K562 (cell line): ENCODE measurements around the gene CPT1A. TPM values are rescaled to one million over a fixed set of nuclear protein-coding genes. Genes with fewer than 3 reads are reported as not detected.
A peak's percentile ranks its signal among the peaks of the same experiment; 100 is the strongest.

Experiments
- HOMEZ ChIP-seq: fragments of 250-450 bp; sonication (Bioruptor Pico); IDR thresholded peaks from 2 replicates; pipeline ENCODE4 v1.4.0; 2020; ENCODE audit warnings: mild to moderate bottlenecking, moderate library complexity
- MTA2 ChIP-seq: fragments of 450-650 bp; IDR thresholded peaks from 2 replicates; pipeline ENCODE4 v1.6.1; 2016; ENCODE audit warnings: low read depth
- SREBF2 ChIP-seq: sonication (generic); formaldehyde crosslinking; IDR thresholded peaks from 2 replicates; pipeline ENCODE4 v1.4.0; 2020; ENCODE audit warnings: mild to moderate bottlenecking, missing genetic modification reagents
- TEAD4 ChIP-seq, 2 experiments: sonication (generic) in 1 of 2; formaldehyde crosslinking in 1 of 2; IDR thresholded peaks; 2 replicates each; pipeline versions ENCODE4 v1.6.1 to v1.8.0; 2012 to 2022; ENCODE audit warnings: borderline replicate concordance in 1 of 2, inconsistent platforms in 1 of 2, low read length in 1 of 2, mild to moderate bottlenecking in 1 of 2, missing genetic modification reagents in 1 of 2
- YY1 ChIP-seq, 3 experiments: IDR thresholded peaks; 2 replicates each; pipeline ENCODE4 v1.6.1; 2011; ENCODE audit warnings: low read length in 2 of 3, mild to moderate bottlenecking in 2 of 3, moderate library complexity in 2 of 3, borderline replicate concordance in 1 of 3, control low read depth in 1 of 3, low read depth in 1 of 3; ENCODE audit not compliant: insufficient read depth in 3 of 3, insufficient replicate concordance in 2 of 3, control insufficient read depth in 1 of 3, insufficient read length in 1 of 3; ENCODE audit errors: extremely low read depth in 1 of 3
- ZNF639 ChIP-seq, 2 experiments: fragments of 200-800 bp in 1 of 2; sonication (Bioruptor generic) in 1 of 2; sonication (generic) in 1 of 2; formaldehyde crosslinking in 1 of 2; IDR thresholded peaks in 1 of 2; conservative IDR thresholded peaks in 1 of 2; 2 replicates each; pipeline versions ENCODE4 v1.5.0 to v1.6.1; 2016 to 2020; ENCODE audit warnings: missing compliant biosample characterization in 1 of 2, missing genetic modification characterization in 1 of 2, missing genetic modification reagents in 1 of 2
- polyA plus RNA-seq, 8 experiments: library from polyadenylated mRNA; depleted of rRNA in 4 of 8; stranded (reverse) in 5 of 8; unstranded in 3 of 8; fragments of >200 nt; fragmentation: Nextera tagmentation in 2 of 8; fragmentation: Illumina TruSeq in 1 of 8; extraction: Ambion mirVana in 2 of 8; extraction: Trizol in 1 of 8; gene quantifications; 2 replicates each; pipeline versions ENCODE4 v1.2.1 to v1.2.3, GENCODE V29; 2011 to 2014; ENCODE audit warnings: inconsistent platforms in 1 of 8, missing spikeins in 1 of 8
- total RNA-seq, 7 experiments: library from RNA; depleted of rRNA in 6 of 7; stranded (reverse); fragments of >200 nt in 6 of 7; fragmentation: Illumina TruSeq in 2 of 7; extraction: Trizol in 2 of 7; gene quantifications; 2 replicates each; pipeline versions ENCODE4 v1.2.1 to v1.2.3, GENCODE V29; 2011 to 2021; ENCODE audit warnings: low replicate concordance in 1 of 7
- TF ChIP-seq, protein P1 (sequence below): fragments of 450-650 bp; formaldehyde crosslinking; IDR thresholded peaks from 2 replicates; pipeline ENCODE4 v1.4.0; 2020; ENCODE audit warnings: mild to moderate bottlenecking, moderate library complexity
- TF ChIP-seq, protein P2 (sequence below): sonication (generic); formaldehyde crosslinking; IDR thresholded peaks from 2 replicates; pipeline ENCODE4 v1.8.0; 2023; ENCODE audit warnings: mild to moderate bottlenecking, missing genetic modification reagents
- TF ChIP-seq, protein P3 (sequence below): fragments of 250-450 bp; sonication (Bioruptor Pico); IDR thresholded peaks from 2 replicates; pipeline ENCODE4 v1.4.0; 2020; ENCODE audit warnings: mild to moderate bottlenecking
- TF ChIP-seq, protein P4 (sequence below): fragments of 450-650 bp; IDR thresholded peaks from 2 replicates; pipeline ENCODE4 v1.6.1; 2016; ENCODE audit warnings: low read depth, mild to moderate bottlenecking, moderate library complexity

CPT1A gene
- total and polyA plus RNA-seq, 9 of the 15 experiments (the other 6 are each of a cell fraction or from before 2014, with no cell fraction given) = 2.6 to 29.1 (median 12.3) TPM

- TF ChIP-seq, protein P1, sequence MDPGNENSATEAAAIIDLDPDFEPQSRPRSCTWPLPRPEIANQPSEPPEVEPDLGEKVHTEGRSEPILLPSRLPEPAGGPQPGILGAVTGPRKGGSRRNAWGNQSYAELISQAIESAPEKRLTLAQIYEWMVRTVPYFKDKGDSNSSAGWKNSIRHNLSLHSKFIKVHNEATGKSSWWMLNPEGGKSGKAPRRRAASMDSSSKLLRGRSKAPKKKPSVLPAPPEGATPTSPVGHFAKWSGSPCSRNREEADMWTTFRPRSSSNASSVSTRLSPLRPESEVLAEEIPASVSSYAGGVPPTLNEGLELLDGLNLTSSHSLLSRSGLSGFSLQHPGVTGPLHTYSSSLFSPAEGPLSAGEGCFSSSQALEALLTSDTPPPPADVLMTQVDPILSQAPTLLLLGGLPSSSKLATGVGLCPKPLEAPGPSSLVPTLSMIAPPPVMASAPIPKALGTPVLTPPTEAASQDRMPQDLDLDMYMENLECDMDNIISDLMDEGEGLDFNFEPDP (CRISPR knock-in tag) = no peak
- TF ChIP-seq, protein P2, sequence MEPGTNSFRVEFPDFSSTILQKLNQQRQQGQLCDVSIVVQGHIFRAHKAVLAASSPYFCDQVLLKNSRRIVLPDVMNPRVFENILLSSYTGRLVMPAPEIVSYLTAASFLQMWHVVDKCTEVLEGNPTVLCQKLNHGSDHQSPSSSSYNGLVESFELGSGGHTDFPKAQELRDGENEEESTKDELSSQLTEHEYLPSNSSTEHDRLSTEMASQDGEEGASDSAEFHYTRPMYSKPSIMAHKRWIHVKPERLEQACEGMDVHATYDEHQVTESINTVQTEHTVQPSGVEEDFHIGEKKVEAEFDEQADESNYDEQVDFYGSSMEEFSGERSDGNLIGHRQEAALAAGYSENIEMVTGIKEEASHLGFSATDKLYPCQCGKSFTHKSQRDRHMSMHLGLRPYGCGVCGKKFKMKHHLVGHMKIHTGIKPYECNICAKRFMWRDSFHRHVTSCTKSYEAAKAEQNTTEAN (CRISPR knock-in tag) = no peak
- TF ChIP-seq, protein P3, sequence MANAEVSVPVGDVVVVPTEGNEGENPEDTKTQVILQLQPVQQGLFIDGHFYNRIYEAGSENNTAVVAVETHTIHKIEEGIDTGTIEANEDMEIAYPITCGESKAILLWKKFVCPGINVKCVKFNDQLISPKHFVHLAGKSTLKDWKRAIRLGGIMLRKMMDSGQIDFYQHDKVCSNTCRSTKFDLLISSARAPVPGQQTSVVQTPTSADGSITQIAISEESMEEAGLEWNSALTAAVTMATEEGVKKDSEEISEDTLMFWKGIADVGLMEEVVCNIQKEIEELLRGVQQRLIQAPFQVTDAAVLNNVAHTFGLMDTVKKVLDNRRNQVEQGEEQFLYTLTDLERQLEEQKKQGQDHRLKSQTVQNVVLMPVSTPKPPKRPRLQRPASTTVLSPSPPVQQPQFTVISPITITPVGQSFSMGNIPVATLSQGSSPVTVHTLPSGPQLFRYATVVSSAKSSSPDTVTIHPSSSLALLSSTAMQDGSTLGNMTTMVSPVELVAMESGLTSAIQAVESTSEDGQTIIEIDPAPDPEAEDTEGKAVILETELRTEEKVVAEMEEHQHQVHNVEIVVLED (CRISPR knock-in tag) = 0 out of 2 replicates have a peak, but pooled peaks have one; percentile 47
- TF ChIP-seq TEAD4 (IDR thresholded peaks at IDR 0.05; ENCODE audit: low read length) (no peak), TEAD4 (CRISPR knock-in tag; IDR thresholded peaks at IDR 0.05; ENCODE audit: borderline replicate concordance) (no peak), SREBF2 (CRISPR knock-in tag) (no peak), MTA2 (no peak), ZNF639 (CRISPR knock-in tag; conservative IDR thresholded peaks at IDR 0.05 in 1 of 2, IDR thresholded peaks at IDR 0.05 in 1 of 2) (peak in 1 of 2 experiments; percentile 69; a peak in 1 of 4 replicates), YY1 (IDR thresholded peaks at IDR 0.05; ENCODE audit: borderline replicate concordance in 1 of 3, control insufficient read depth in 1 of 3, extremely low read depth in 1 of 3, insufficient read depth in 3 of 3, insufficient read length in 1 of 3, insufficient replicate concordance in 2 of 3, low read depth in 1 of 3, low read length in 2 of 3) (peak in 2 of 3 experiments; percentile 53 to 69), HOMEZ (CRISPR knock-in tag) (no peak)
- TF ChIP-seq, protein P4, sequence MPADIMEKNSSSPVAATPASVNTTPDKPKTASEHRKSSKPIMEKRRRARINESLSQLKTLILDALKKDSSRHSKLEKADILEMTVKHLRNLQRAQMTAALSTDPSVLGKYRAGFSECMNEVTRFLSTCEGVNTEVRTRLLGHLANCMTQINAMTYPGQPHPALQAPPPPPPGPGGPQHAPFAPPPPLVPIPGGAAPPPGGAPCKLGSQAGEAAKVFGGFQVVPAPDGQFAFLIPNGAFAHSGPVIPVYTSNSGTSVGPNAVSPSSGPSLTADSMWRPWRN = no peak
Measured at GRCh38 chr11:68751331-68751856, 90.3 kb downstream of the CPT1A start, which contains the start of gene TESMIN (continued).
